Hematopoietic multipotent progenitor cell treated with erythropoietin and hydrocortisone succinate and interleukin-3 and kit ligand, for 6 days (in vitro differentiated cells): ENCODE results near the gene MBL2.

Experiments used
- DNase-seq: peaks from one replicate; pipeline ENCODE4 v3.0.0-alpha.2; 2015

Gene MBL2

DNA sequence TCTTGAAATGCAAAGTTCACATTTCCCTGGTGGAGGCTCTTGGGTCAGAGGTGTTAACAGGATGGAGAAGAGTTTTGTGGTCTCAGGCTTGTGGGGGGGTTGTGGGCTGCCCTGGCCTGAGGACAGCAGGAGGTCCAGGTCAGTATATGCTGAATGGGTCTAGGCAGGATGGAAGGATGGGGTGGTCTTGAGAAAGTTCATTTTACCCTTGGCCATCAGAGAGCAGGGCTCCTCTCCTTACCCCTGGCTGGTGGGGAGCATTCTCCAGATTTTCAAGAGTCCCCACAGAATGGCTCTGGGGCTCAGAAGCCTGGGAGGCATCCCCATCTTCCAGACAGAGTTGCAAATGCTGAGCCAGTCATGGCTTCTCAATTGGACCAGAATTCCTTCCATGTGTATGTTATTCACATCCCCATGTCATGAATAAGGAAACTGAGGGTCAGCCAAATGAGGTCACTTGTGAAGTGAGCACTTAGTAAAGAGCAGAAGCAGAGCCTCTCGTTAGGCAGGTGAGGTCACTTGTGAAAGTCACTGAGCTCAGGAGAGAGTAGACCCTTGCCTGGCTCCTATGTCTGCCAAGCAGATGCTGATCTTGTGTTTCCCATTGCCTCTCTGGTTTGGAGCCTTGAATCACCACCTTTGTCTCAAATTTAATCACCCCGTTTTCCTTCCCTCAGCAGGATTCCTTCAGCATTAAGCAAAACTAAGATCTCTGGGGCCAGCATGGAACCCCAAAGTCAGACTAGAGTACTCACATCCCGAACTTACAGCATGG, 33.0 kb downstream of the MBL2 start:
- no peak for DNase-seq

DNA sequence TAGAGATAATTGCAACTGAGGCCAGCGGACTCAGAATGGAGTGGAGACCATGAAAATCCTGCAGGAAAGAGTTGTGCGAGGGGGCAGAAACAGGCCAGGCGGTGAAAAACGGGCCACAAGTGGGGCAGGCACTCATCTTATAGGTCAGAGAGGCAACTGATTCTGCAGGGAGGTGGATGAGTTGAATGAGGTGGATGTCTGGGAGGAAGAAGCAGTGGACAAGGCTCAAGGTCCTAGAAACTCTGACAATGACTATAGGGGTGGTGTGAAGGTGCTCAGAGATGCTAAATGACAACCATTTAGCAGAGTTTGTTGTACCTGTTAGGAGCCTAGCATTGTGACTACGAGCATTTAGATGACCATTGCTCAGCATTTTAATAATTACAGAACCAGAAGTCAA, 33.6 kb downstream of the MBL2 start:
- DNase-seq = no peak

DNA sequence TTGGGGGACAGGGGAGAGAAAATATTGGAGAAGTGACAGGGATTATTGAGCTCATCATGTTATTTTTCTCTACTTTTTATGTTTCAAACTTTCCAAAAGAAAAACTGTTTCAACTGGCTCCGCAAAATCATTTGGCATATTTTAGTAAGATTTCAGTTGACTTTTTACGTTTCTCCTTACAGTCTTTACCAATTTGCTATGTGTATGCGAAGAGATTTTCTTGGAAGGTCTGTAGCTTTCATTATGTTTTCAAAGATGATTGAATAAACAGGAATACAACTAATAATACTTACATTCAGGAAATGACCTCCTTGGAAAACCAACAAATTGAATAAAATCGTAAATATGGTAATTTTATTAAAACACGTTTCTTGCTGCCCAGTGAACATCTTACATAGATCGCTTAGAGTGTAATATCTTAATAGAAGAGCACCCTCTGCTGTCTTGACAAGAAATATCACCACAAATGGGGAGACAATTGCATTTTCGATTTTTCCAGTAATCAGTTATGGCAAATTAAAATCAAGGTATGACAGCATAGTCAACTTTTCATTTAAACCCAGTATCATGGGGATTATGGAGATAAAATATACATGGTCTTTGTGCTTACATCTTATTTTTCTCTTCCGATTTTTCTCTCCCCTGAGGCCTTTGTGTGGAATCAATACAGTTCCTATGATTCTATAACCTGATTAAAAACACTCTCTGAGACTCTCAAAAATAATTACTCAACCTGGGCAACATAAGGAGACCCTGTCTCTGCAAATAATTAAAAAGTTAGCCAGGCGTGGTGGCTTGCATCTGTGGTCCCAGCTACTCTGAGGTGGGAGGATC, 43.1 kb downstream of the MBL2 start:
- DNase-seq = peak; percentile 64

DNA sequence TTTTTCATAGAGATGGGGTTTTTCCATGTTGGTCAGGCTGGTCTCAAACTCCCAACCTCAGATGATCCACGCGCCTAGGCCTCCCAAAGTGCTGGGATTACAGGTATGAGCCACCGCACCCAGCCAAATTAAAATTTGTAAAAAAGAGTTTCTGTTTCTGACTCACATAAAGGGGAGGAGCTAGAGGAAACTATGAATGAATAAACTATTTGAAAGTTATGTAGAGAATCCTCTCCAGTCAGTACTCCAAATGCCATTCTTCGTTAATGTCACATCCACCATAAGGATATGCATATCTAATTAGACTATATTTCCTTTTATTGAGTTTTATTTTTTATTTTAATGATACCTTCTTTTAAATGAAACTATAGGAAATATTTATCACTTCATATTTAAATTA, 52.6 kb downstream of the MBL2 start:
- no peak for DNase-seq
